Islet of Langerhans (tissue), 1 donor: ENCODE measurements around the gene PTH2R.
"Not testable (repeated sequence)": the region's sequence is repeated elsewhere in the genome, so short reads cannot be mapped to it uniquely, and the experiment has no call there.

Experiments
- FAIRE-seq: peaks from one replicate; lab custom pipeline; 2011; peaks lifted over from hg19 to GRCh38; lab: Jason Lieb, UNC

Gene PTH2R

DNA sequence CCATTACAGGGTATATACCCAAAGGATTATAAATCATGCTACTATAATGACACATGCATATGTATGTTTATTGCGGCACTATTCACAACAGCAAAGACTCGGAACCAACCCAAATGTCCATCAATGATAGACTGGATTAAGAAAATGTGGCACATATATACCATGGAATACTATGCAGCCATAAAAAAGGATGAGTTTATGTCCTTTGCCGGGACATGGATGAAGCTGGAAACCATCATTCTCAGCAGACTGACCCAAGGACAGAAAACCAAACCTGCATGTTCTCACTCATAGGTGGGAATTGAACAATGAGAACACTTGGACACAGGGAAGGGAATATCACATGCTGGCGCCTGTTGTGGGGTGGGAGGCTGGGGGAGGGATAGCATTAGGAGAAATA lies 9.8 kb upstream of the PTH2R start:
- not testable (repeated sequence) for FAIRE-seq

DNA sequence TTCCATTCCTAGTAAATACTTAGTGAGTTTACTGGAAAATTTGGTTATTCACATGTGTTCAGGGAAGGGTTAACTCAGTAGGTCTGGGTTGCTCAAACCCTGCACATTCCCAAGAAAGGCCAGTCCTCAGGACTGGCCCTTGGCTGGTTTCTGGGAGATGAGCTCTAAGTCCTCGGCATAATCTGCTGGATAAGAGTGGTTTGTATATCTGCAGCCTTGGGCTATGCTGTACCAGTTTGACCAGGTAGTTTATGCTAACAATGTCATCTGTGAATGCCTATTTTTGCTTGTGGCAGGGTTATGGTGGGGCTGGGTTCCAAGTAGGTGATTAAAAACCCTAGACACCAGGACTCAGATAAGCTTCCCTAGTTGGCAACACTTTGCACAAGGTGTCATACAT lies 7.4 kb upstream of the PTH2R start:
- FAIRE-seq = no peak

DNA sequence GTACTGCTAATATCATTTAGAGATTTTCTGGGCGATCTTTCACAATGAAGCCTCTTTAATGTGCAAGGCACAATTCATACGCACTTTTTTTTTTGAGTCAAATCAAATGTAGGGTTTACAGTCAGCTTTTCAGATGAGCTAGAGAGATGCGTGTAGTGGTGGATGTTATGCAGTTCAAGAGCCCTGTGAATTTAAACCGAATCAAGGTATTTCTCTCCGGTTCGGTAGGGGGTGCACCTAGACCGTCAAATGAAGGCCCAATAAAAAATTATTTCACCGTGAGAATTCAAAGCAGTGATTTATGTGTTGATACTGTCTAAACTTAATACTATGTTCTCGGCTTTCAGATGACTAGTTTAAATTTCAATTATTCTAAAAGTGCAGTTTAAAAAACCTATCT lies 1.1 kb downstream of the PTH2R start:
- peak; percentile 56 for FAIRE-seq

DNA sequence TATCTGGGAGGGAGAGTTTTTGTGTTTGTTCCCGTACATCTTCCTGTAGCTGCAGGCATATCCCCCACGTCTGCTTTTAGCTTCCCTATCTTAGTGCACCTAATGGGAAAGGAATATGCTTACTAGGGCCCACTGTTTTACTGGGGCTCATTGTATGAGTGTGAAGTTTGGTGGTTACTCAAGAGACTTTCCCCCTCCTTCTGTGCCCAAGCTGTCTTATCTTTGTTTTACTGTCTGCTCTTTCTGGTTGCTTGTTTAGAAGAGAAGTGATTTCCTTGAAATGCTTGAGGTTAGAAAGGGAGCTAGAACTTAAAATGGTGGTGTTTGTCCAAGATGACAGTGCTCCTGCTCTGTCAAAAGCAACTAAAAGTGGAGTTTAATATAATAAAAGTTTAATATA lies 7.3 kb downstream of the PTH2R start:
- FAIRE-seq = no peak

DNA sequence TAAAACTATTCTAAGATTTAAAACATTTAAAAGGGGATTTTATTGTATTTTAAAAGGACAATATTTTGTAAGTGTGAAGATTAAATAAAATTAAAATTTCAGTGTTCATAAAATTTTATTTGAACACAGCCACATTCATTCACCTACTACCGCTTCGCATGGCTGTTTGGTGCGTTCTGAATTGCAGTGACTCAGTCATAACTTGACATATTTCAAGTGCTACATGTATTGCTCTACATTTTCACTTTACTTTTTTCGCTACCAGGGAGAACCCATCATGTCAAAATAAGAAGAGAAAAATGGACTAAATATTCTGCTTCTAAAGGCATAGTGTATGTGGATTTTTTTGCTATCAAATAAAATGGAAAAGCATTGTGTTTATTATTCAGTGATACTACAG lies 8.7 kb downstream of the PTH2R start:
- no peak for FAIRE-seq

DNA sequence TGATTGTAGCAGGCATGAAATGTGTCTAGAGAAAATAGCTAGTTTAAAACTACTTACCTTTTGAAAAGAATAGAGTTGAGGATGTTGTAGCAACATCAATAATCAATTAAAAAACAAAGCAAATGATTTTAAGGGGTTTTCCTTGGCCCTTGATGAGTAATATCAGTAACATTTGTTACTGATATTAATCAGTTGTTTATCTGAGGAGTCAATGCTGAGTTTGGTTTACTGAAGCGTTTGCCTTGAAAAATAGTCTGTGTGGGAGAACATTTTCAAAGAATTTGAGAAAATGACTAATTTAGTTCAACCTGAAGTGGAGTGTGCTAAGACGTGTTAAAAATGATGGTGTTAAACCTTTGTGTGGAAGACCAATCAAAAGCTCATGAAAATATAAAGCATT lies 9.3 kb downstream of the PTH2R start:
- FAIRE-seq = no peak

DNA sequence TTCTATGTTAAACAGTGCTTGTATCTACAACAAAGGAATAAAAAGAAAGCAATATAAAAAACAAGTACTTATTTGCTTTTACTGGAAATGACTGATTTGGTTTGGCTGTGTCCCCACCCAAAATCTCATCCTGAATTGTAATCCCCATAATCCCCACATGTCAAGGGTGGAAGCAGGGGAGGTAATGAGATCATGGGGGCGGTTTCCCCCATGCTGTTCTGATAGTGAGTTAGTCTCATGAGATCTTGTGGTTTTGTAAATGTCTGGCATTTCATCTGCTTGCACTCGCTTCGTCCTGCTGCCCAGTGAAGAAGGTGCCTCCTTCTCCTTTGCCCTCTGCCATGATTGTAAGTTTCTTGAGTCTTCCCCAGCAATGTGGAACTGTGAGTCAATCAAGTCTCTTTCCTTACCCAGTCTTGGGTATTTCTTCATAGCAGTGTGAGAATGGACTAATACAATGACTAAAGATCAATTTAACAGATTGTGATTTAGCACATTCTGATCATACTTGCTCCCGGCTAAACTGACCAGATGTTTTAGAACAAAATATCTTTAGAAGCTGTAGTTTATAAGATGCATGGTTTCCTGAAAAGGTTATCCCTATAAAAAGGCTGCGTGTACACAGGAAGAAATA lies 19.9 kb downstream of the PTH2R start:
- FAIRE-seq = no peak

DNA sequence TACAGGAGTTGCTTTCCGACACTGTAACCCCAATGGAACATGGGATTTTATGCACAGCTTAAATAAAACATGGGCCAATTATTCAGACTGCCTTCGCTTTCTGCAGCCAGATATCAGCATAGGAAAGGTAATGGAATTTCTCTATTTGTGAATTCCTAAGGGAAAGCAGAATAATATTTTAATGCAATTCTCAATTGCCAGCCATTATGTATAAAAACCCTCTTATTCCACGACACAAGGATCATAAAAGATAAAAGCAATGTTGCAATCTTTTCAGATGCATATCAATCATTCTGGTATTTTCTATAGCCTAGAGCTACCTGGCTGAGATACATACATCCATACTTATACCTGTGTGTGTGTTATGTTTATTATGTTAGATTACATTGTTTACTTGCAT lies 31.2 kb downstream of the PTH2R start:
- no peak for FAIRE-seq

DNA sequence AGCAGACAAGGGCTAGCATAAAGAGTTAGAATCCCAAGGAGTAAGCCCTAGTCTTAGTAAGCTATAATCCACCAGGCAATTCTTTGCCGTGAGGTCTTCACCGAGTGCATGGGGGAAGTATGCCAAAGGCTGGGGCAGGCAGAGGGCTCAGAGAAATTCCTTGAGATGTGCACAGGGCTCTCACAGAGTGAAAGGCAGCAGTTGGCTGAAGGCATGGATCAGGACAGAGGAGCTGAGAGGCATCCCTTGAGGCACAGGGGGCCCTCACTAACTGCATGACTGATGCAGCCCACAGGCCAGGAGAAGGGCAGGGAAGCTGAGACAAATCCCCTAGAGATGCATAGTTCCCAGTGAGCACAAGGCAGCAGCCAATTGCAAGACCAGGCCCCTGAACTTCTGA lies 34.1 kb downstream of the PTH2R start:
- FAIRE-seq = no peak

DNA sequence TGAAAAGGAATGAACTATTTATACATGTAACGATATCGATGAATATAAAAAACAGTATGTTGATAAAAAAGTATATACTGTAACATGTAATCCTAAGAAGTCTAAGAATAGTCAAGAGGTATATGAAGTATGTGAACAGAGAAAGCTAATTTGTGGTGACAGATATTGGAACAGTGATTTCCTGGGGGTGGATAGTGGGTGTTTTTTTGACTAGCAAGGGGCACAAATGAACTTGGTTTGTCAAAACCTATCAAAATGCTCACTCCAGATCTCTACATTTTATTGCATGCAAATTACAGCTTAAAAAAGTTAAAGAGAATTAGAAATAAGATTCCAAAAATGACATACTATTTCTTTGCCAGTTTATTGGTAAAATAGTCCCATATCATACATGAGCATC lies 35.4 kb downstream of the PTH2R start:
- FAIRE-seq = no peak

DNA sequence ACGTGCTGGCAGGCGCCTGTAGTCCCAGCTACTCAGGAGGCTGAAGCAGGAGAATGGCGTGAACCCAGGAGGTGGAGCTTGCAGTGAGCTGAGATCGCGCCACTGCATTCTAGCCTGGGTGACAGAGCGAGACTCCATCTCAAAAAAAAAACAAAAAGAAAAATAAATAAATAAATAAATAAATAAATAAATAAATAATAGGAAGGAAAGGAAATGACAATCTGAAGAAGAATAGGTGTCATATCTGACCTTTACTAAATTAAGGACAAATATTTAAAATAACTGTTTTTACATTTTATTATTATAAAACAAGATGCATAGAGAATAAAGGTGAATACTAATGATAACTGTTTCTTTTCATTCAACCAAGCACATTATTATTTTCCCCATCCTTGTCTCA lies 40.9 kb downstream of the PTH2R start:
- FAIRE-seq = not testable (repeated sequence)

DNA sequence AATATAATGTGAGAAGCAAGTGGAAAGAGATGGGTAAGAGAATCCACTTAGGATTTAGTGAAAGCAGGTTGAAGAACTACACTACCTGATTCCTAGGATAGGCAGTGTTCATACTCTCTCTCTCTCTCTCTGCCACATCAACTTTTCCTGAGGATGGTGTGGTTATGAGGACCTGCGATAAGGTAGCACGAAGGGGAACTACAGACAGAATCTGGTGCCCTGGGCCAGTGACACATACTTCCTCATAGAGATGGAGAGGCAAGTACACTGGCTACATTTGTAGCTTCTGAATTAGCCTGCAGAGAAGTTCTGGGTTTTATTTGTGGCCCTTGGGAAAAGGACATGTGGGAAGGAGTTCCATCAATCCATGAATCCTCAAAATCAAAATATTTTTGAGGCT lies 44.5 kb downstream of the PTH2R start:
- no peak for FAIRE-seq

DNA sequence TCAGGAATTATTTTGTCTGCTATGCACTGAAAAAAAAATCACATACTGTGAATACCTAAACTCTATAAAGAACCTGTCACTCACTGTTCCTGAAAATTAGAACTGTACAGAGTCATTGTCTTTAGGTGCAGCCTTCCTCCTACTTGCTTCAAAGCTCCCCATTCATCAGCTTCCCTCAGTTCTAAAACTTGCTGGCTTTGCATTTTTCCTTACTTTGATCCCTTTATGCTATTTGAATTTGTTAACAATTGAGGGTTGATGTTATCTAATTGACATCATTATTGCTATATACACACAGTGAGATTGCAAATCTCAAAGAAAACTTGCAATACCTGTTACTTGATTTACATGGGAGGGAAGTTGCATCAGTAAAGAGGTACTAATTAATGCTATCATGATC lies 48.3 kb downstream of the PTH2R start:
- FAIRE-seq = no peak

DNA sequence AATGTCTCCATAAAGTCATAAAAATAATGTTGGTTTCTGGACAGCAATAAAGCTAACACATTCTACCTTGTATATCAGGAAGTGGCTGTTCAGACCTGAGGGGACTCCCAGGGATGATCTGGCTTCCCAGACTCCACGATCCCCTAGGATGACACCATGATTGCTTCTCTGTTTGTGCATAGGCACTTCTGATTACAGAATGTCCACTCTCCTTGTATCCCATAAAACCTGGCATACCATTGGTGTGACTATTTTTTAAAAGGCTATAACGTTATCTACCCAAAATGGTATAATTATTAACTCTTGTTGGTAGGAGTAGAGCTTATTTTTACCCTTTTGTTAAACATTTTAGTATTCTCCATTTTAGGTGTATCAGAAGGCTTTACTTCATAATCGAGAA lies 57.1 kb downstream of the PTH2R start:
- FAIRE-seq = no peak

DNA sequence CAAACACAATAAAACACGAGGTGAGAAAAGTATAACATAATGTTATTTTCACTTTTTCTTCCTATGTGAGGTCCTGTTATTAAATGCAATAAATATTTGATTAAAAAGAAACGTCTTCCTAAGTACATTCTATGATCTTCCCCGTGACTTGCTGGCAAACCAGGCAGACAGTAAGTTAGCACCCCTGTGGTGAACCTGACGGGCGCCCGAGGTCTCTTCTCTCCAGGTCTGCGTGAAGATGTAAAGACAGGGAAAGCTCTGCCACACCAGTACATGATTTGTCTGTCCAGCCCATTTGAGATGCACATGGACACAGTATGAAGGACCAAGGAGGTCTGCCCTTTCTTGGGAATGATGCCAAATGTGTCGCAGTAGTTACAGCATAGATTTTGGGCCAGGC lies 57.6 kb downstream of the PTH2R start:
- no peak for FAIRE-seq

DNA sequence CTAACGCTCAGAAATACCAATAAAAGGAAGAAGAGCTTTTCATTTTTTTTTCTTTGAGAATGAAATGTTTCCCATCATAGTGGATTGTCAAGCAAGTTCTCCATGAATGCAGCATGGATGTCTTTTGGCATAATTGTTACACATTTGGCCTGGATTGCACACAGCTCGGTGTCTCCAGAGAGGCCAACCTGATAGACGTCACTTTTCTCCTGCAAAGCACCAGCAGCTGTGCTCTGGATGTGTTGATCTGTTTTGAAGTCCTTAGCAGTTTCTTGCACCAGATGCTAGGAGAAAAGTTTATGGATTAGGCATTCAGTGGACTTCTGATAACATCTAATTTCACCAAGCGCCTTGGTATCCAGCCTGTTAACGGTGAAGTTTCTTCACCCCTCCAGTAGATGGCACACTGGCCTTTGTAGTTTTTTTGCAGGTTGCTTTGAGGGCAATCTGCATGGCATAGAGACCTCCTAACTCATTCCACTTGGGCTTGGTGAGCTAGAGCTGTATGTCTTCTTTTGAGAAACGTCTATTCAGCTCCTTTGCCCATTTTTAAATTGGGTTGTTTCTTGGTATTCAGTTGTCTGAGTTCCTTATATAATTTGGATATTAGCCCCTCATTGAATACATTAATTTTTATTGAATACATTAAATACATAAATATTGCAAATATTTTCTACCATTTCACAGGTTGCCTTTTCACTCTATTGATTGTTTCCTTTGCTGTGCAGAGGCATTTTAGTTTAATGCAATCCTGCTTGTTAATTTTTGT lies 59.7 kb downstream of the PTH2R start:
- peak; percentile 17 for FAIRE-seq

DNA sequence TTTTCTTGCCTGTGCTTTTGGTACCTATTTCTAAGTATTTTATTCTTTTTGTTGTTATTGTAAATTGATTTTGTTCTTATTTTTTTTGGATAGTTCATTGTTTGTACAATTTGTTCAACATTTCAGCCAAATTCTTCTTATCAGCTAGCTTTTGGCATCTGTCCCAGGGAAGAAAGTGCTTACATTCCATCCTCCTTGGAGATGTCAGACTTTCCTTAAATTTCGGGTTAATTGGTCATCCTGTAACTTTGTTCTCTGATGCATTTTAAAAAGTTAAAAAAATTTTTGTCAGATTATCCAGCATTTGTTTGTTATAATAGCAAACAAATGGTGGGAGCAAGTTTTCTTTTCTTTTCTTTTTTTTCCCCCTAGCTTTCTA lies 60.3 kb downstream of the PTH2R start:
- peak; percentile 47 for FAIRE-seq

DNA sequence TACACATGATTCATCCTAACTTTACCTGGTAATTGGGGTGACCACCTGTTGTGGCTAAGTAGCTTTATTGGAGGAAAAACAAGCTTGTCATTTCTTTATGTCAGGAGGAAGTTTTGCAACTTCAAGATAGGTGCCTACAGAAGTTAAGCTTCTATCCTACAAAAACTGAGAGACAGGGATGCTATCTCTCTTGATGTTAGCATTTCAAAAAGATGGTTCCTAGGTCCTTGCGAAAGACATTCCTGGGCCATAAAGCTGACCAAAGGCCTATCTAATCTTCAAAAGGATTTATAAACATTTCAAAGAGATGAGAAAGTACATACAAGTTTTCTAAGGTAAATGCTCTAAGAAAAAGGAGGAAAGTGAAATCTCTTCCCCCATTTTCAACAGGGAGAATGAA lies 61.0 kb downstream of the PTH2R start:
- no peak for FAIRE-seq

DNA sequence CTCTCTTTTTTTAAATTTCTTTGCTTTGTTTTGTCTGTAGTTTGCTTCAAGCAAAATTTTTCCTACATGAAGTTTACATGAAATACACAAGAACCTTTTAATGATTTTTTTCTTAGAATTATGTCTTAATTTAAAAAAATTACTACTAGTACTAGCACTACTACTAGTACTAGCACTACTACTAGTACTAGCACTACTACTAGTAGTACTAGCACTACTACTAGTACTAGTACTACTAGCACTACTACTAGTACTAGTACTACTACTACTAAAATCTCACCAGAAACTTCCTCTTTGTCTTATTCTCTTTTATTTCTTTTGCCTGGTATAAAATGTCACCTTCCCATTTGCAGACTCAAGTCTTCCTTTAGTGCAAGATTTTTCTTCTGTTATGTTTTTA lies 71.1 kb downstream of the PTH2R start:
- no peak for FAIRE-seq

DNA sequence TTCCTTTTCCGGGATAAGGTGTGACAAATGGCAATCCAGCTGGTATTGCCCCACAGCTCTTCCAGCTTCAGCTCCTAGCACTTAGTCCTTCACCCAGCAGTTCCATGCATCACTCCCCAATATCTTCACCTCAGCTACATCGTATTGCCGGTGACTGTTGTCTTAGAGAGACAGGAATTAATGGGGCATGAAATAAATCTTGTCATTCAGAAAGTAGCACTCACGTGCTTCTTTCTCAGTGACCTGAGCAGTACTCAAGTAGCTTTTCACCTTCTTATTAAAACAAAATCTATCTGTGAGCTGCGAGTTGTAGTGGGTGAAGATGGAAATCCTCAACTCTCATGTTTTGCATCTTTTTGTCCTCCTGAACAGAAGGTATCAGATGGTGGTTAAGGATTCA lies 72.8 kb downstream of the PTH2R start:
- FAIRE-seq = no peak

DNA sequence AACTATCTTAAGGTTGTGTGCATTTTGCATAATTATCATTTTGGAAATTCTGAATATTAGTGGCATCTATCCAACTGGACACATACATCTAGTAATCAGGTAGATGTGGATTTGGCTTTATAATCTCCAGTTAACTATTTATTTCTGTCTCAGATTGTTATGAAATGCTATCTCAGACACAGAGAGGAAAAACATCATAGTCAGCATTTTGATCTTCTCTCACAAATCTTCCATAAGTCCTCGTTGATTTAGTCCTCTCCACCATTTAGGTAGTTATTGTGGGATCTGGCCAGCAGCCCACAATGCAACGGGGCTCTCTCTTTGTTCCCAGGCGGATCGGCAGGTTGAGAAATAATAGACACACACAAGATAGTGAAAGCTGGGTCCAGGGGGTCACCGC lies 75.4 kb downstream of the PTH2R start:
- FAIRE-seq = not testable (repeated sequence)

DNA sequence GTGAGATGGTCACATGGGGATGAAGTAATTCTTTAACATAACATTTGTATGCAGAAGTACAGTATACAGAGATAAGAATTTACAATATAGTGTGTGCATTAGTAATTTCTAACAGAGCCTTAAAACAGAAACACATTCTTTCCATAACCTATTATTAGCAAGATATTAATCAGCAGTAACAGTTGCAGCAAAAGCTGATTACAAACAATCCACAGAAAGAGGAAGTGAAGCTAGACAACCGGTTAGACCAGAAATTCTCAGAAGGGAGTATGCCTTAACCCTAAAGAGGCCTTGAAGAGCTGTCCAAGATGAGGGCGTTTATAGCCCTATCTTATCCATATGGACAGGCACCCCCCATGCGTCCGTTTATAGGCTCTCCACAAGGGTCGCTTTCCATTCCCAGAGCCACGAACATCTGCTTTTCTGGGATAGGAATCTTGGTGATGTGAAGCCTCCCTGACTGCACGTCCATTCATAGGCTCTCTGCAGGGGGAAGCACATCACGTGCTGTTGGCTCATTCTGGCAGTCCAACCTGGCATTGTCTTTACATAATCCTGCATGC lies 75.9 kb downstream of the PTH2R start:
- not testable (repeated sequence) for FAIRE-seq

DNA sequence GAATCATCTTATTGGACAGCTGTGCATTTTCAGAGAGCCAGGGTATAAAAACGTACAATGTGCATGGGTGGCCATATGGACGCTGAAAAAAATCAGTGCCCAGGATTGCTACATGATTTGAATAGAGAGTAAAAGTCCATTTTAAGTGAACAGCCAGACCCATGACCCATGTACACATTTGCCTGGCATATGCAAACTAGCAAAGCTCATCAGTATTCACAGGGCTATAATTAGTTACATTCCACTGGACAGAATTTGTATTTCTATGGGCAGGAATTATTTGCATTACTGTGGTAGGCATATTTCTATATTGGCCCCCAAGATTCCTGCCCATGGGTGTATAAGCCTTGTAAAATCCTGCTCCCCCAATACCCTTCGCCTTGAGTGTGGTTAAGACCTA lies 78.8 kb downstream of the PTH2R start:
- no peak for FAIRE-seq
